HG02943 (cell line): ENCODE data around the gene DNAJA3.

Experiments
- ATAC-seq: cut with Tn5 transposase; IDR thresholded peaks from one replicate; pipeline ENCODE4 v1.9.1; 2021; ENCODE audit warnings: mild to moderate bottlenecking, low read depth, moderate library complexity; ENCODE audit not compliant: unreplicated experiment

The DNAJA3 gene

DNA sequence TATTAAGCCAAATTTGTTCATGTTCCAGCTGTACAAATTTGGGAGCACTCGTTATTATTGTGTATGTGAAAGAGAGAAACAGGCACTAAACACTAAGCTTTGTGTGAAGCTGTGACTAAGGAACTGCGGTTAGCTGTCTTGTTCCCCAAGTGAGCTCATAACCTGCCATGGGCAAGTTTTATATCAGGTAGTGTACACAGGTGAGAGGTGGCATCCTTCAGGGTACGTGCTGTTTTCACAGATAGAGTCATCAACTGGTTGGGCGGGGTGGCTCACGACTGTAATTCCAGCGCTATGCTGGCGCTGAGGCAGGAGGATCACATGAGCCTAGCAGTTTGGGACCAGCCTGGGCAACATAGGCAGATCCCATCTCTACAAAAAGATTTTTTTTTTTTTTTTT is 2.8 kb downstream of the DNAJA3 start:
- no peak for ATAC-seq

GRCh38 chr16:4431023-4431422 is 5.4 kb downstream of the DNAJA3 start:
- ATAC-seq: no peak

DNA sequence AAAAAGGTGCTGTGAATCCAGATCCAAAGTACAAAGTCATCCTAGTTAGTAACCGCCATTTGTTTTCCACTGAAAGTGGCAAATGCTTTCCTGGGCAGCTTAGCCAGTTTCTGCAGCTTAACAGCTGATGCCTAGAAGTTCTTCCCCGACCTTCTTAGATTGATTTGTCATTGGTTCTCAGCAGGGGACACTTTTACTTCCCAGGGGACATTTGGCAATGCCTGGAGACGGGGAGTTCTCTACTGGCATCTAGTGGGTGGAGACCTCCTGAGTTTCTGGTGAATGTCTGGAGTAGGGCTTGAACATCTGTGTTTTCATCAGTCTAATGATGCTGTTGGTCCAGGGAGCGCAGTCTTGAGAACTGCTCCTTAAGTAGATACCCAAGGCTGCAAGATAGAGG is 7.6 kb downstream of the DNAJA3 start:
- no peak for ATAC-seq

DNA sequence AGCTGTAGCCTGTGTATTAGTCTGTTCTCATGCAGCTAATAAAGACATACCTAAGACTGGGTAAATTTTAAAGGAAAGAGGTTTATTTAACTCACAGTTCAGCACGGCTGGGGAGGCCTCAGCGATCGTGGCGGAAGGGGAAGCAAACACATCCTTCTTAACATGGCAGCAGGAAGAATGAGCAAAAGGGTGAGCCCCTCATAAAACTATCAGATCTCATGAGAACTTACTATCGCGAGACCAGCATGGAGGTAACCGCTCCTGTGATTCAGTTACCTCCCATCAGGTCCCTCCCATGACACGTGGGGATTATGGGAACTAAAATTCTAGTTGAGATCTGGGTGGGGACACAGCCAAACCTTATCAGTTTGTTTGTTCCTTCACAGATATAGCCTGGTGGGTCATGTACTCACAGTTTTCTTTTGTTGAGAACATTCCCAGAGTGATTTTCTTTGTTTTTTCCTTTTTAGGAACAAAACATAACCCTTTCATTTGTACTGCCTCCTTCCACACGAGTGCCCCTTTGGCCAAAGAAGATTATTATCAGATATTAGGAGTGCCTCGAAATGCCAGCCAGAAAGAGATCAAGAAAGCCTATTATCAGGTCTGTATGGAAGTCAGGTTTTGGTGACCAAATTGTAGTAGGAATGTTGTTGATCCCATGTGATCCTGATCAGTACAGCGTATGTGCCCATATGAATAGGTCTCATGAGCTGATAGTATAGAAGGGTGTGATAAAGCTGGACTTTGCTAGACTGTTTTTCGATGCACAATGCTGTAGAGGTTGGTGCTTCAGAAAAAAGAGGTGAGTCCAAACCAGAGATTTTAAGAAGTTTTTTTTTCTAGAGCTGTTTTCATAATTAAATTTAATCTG is 8.5 kb downstream of the DNAJA3 start:
- no peak for ATAC-seq

DNA sequence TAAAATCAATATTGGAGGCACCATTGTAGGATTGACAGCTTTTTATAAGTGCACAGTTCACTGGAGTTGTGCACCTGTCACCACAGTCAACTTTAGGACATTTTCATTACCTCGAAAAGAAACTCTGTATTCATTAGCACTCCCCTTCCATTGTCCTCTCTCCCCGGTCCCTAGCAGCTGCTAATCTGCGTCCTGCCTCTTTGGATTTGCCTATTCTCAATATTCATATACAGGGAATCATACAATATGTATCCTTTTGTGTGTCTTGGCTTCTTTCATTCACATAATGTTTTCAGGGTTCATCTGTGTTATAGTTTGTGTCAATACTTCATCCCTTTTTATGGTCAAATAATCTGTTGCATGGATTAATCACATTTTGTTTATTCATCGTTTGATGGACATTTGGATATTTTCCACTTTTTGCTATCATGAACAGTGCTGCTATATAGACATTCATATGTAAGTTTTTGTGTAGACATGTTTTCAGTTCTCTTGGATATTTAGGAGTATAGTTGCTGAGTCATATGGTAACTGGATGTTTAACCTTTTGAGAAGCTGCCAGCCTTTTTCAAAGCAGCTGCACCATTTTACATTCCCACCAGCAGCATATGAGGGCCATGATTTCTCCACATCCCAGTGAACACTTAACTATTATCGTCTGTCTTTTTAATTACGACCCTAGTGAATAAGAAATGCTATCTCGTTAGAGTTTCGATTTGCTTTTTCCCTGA is 9.8 kb downstream of the DNAJA3 start:
- ATAC-seq: no peak

DNA sequence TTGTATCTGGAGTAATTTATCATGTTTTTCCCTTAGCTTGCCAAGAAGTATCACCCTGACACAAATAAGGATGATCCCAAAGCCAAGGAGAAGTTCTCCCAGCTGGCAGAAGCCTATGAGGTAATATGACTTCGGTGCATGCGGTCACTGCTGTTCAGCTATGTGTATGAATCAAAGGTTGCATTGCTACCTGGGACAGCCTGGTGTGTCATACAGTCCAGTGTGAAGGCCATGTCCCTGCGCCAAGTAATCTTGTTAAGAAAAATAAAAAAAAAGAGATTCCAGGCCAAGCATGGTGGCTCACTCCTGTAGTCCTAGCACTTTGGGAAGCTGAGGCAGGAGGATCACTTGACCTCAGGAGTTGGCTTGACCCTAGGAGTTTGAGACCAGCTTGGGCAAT is 11.7 kb downstream of the DNAJA3 start:
- no peak for ATAC-seq

GRCh38 chr16:4442371-4442770 is 16.7 kb downstream of the DNAJA3 start:
- no peak for ATAC-seq

GRCh38 chr16:4443271-4443670 is 17.6 kb downstream of the DNAJA3 start:
- ATAC-seq: no peak

DNA sequence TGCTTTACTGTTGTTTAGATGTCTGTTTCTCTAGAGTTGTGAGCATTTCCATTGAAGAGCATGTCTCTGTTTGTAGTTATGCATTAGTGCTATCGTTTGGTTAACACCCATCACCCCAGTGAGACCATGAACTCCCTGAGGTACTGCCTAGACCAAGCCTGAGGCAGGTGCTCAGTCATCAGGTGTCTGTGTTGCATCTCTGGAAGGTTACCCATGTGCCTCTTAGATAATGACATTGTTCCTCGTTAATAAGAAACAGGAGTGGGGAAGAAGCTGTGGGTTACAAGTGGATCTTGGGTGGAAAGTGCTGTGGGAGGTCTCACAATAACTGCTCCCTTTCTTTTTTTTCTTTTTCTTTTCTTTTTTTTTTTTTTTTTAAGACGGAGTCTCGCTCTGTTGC is 18.3 kb downstream of the DNAJA3 start:
- no peak for ATAC-seq

DNA sequence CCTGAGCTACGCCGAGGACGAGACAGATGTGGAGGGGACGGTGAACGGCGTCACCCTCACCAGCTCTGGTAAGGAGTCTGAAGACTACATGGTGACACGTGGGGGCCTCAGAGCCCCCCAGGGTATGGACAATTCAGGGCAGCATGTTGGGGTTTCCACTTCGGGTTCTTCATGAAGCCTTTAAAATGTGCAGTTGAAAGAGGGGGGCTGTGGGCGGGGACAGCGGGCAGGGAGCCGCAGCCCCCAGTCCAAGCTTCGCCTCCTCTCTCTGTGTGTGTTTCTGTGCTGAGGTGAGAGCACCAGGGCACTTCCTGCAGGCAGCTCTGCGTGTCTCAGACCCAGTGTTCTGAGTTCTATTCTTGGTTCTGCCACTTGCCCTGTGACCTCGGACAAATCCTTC is 24.8 kb downstream of the DNAJA3 start:
- ATAC-seq: no peak

GRCh38 chr16:4450931-4451519 is 25.4 kb downstream of the DNAJA3 start:
- no peak for ATAC-seq

DNA sequence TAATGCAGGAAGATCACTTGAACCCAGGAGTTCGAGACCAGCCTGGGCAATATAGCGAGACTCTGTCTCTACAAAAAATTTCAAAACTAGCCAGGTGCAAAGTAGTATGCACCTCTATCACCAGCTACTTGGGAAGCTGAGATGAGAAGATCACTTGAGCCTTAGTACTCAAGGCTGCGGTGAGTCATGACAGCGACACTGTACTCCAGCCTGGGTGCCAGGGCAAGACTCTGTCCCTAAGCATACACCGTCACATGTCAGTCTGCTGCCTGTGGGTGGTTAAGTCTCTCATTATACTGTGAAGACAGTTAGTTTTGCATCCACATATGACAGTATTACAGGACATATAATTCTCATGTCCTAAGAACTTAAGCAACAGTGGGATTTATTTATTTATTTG is 27.0 kb downstream of the DNAJA3 start:
- ATAC-seq: no peak

- ATAC-seq: no peak
Observed at GRCh38 chr16:4454623-4455022, 29.0 kb downstream of the DNAJA3 start.

DNA sequence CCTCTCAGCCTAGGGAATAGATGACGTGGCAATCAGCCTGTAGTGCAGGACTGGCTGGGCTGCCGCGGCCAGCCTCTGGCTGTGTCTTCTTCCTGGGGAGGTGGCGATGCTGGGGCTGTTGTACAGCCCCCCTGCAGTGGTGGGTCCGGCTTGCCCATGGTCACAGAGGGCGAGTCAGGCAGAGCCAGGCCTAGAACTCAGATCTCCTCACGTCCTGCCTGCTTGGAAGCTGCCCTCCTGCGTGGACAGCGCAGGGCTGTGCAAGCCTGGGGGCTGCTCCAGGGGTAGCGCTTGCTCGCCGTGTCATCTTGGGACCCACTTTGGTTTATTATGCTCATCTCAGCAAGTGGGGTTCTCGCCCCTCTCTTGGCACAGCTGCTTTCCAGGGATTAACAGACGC is 29.4 kb downstream of the DNAJA3 start:
- no peak for ATAC-seq

GRCh38 chr16:4455951-4456350 is 30.3 kb downstream of the DNAJA3 start:
- ATAC-seq: no peak

DNA sequence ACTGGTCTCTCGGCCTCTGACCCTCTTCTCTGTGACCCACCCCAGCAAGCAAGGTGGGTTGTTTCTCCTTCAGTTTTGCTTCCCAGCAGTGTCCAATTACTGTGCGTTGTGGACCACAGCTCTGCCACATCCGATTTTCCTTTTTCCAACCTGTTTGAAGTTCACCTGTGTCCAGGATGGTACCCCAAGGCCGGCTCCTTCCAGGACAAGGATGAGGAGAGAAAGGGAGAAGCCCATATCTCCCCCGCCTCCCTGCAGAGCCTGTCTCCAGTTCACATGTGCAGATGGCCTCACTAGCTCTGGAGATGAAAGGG is 35.2 kb downstream of the DNAJA3 start:
- no peak for ATAC-seq

DNA sequence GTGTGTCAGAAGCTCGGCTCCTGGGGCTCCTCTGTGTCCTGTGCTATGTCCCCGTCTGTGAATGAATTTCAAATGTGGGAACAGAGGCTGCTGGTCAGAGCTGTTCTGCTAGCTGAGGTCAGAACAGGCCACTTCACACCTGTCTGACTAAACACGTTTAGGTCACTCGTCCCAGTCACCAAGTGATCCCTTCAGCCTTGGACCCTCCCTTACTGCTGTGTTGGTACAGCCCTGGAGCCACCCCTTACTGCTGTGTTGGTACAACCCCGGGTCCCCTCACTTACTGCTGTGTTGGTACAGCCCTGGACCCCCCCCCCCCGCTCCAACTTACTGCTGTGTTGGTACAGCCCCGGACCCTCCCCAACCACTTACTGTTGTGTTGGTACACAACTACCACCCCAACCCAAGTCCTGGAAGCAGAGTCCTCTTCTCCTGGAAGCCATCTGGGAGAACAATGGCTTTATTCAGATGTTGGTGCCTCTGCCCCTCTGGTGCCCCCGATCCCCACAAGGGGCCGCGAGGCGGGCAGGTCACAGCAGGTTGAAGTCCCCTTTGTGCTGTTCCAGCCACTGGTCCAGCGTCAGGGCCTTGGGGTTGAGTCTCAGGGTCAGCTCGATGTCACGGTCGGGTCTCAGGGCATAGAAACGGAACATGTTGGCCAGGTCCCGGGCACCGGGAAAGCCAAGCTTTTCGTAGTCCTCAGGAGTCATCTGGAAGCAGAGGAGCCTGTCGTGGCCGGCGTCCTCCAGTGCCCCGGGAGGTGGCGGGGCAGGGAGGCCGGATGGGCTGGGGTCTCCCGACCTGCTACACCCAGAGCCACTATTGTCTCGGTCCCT is 35.8 kb downstream of the DNAJA3 start:
- no peak for ATAC-seq

DNA sequence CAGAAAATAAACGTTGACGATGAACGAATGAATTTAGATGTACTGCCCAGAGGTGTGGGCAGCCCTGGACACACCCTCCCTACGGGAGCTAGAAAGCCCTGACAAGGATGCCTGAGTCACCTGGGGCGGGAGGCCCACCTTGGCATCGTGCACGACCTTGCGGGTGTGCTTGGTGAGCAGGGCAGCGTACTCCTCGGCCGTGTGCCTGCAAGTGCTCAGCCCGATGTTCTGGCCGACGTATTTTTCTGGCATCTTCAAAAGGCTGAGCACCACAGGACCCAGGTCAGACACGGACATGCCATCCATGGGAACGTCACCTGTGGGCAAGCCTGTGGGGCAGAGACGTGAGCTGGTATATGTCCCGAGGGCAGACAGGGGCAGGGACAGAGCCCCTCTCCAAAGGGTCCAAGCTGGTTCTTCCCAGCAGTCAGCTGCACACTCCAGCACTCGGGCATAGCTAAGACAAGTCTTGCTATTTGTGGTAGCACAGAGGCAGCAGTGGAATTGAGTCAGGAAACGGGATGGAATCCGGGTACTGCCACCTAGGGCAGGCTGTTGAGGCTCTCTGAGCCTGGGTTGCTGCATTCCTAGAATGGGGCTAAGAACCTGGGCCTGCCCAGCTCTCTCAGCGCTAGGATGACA is 38.0 kb downstream of the DNAJA3 start:
- no peak for ATAC-seq

DNA sequence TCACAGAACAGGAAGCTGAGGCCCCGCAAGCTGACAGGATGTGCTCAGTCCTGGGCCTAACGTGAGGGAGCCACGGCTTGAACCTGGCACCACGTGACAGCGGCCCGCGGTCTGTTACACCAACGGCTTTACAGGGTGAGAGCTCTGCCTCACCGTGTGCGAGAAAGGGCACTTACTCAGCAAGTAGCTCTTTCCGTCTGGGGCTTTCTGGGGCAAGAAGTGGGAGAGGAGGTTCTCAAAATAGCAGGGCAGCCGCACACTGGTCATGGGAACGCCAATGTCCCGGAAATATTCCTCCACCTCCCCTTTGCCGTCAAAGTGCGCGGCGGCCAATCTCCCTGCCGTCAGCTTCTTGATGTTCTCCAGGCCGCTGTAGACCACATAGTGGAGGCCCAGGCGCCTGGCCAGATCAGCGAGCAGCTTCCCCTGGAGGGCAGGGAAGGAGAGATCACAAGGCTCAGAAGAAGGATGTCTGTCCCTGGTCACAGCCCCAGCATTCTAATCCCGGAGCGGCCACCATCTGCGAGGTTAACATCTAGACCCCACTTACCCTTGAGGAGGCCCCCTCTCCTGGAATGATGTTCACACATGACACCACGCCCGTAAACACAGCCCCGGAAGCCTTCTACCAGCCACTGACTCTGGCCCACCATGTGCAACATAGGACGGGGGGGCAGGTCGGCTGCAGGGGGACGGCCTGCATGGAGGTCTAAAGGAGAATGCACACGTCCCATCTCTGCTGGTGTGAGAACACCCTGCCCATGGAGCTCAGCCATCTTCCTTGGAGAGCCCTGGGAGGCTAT is 40.5 kb downstream of the DNAJA3 start:
- no peak for ATAC-seq

GRCh38 chr16:4467916-4468315 is 42.2 kb downstream of the DNAJA3 start:
- no peak for ATAC-seq
